NT2/D1 (cell line): ENCODE data around the gene ADARB2.

Experiments used
- SUZ12 ChIP-seq: IDR thresholded peaks from 2 replicates; pipeline ENCODE4 v1.6.1; 2011; ENCODE audit not compliant: insufficient read length, insufficient read depth; ENCODE audit errors: extremely low read depth
- YY1 ChIP-seq: IDR thresholded peaks from 2 replicates; pipeline ENCODE4 v1.6.1; 2011; ENCODE audit not compliant: insufficient read length, insufficient read depth
- ZNF274 ChIP-seq: IDR thresholded peaks from 2 replicates; pipeline ENCODE4 v1.6.1; 2011; ENCODE audit warnings: mild to moderate bottlenecking, low read depth, low read length

DNA sequence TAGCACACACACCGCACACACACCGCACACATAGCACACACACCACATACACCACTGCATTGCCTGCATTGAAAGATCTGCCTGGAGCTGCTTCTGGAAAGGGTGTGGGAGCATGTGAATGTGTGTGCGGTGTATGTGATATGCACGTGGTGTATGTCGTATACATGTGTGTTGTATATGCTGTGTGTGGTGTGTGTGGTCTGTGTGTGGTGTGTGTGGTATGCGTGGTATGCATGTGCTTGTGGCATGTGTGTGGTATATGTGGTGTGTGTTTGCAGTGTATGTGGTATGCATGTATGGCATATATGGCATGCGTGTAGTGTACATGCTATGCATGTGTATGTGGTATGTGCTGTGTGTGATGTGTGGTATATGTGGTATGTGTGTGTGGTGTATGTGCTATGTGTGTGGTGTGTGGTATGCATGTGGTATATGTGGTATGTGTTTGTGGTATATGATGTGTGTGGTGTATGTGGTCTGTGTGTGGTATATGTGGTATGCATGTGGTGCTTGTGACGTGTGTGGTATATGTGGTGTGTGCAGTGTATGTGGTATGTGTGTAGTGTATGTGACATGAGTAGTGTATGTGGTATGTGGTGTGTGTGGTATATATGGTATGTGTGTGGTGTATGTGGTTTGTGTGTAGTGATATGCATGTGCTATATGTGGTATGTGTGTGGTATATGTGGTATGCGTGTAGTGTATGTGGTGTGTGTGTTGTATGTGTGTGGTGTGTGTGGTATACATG, 505.0 kb downstream of the ADARB2 start:
- no peak for TF ChIP-seq ZNF274
- TF ChIP-seq YY1 = no peak
- TF ChIP-seq SUZ12 = no peak
